Measurements from ENCODE around the gene PDPN.
"Not testable (repeated sequence)": the region's sequence is repeated elsewhere in the genome, so short reads cannot be mapped to it uniquely, and the experiment has no call there.

PDPN gene

GRCh38 chr1:13583595-13583965 lies at the start of gene PDPN:
PDPN (plus strand) TSS chr1:13583832; CDS start chr1:13584034, 202 bp downstream.
- no peak for DNase-seq (ENCODE audit: low read depth in 2 of 2)

DNA sequence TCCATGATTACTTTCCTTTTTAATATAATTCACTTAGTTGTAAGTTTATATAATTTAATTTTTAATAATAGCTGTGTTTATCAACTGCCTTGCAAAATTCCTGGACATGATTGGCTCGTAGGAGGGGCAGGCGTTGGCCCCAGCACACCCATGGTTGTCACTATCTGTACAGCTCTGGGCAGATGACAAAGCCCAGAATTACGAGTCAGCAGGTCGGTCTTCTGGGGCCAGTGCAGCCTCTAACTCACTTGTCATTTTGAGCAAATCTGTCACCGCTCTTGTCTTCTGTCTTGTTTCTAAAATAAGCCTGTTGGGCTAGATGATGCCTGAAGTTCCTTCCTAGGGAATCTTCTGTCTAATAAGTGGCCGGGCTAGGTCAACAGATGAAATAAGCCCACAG lies 48.4 kb upstream of the PDPN start:
- DNase-seq (ENCODE audit: low read depth in 2 of 2), result no peak

DNA sequence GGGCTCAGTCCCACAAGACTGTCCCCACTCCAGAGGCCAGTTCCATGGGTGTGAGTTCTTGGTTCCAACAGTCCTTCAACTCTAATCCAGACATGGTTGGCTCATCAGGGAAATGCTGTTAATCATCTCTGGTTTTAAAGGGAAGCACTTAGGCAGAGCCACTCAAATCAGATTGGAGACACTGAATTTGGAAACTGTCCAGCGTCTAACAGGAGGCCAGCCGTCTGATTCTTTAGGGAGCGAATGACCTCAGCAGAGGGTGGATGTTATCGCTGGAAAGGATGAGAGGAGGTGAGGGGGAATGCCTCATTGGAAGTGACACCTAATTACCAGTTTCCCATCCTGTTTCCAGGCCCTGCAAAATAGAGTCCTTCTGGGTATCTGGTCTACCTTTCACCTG lies 47.1 kb upstream of the PDPN start:
- DNase-seq (ENCODE audit: low read depth in 2 of 2), result no peak

GRCh38 chr1:13538832-13539231 lies 44.8 kb upstream of the PDPN start:
- DNase-seq (ENCODE audit: low read depth in 2 of 2), result no peak

GRCh38 chr1:13539683-13540082 lies 43.9 kb upstream of the PDPN start:
- DNase-seq (ENCODE audit: low read depth in 2 of 2), result no peak

- DNase-seq (ENCODE audit: low read depth in 2 of 2), result no peak
These were observed 42.8 kb upstream of the PDPN start for GRCh38 chr1:13540866-13541265.

- DNase-seq (ENCODE audit: low read depth in 2 of 2), result no peak
These were observed 42.0 kb upstream of the PDPN start for GRCh38 chr1:13541435-13542215.

DNA sequence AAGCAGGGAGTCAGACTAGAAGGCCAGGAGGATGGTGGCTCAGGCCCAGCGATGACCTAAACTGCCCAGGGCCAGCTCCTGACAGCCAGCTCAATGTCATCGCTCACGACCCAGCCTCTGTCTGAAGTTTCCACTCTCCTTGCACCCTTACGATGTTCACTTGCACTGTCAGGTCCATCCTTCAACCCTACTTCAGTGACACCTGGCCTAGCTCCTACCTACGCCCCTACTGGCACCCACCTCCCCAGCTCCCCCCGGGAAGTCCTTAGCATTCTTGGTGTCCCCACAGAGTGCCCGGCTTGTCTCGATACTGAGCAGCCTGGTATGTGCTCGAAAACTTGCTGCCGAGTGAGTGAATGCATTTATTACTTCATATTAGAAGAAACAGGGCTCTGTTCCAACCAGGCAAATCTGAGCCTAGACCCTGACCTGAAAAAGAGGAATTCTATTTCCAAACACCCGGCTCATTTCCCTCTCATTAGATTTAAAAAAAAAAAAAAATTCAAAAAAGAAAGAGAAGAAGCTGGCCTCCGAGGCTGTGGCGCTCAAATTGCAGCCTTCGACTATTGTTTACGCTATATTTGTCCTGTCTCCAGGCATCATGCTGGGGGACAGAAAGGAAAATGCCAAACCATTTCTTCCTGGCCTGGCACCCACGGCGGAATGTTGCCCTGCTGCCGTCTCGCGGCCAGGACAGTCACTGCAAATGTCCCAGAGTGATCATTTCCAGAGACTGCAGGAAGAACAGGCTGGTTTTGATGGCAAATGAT lies 40.0 kb upstream of the PDPN start:
- no peak for DNase-seq (ENCODE audit: low read depth in 2 of 2)

DNA sequence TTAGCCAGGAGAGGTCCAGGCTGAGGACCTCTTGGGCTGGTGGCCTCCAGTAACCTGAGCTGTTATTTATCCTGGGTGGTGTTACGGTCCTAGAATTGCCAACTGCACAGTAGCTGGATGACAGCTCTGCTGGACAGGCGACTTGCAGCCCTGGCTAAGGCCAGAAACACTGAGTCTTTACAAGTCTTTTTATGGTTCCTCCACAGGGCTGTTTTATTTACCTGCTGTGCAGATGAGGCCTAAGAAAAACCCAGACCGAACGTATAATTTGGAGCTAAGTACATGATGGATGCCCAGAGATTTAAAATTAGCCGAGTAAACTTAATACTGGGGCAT lies 39.4 kb upstream of the PDPN start:
- DNase-seq (ENCODE audit: low read depth in 2 of 2), result no peak

GRCh38 chr1:13546791-13547190 lies 36.8 kb upstream of the PDPN start:
- no peak for DNase-seq (ENCODE audit: low read depth in 2 of 2)

DNA sequence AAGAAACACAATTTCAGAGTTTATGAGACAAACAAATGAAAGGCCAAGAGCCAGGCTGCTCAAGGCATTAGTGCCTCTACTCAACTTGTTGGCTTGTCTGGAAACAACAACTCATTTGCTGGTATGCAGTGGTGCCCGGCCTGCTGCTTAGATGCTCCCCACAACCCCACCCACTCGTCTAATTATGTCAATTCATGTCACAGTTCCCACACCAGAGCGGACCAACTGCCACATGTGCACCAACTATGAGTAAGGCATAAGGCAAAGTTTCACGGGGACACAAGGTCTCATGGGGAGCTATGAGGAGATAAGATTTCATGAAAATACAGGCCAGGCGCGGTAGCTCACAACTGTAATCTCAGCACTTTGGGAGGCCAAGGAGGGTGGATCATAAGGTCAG lies 35.4 kb upstream of the PDPN start:
- no peak for DNase-seq (ENCODE audit: low read depth in 2 of 2)

- no peak for DNase-seq (ENCODE audit: low read depth in 2 of 2)
These were observed 34.6 kb upstream of the PDPN start for GRCh38 chr1:13549021-13549420.

DNA sequence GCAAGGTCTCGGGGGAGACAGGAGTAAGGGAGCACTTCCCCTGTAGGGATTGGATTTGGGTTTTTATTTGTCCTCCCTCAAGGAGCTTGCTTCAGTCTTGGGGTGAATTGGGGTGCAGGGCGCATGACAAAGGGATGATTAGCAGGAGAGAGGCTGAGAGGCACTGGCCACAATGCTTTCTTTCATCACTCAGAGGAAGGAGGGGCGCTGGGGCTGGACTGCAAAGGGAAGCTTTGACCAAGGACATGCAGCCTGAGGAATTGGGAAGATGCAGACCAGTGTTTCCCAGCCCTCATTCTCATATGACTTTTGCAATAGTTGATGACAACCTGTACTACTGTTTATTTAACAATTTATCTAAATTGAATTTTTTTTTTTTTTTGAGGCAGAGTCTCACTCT lies 34.1 kb upstream of the PDPN start:
- DNase-seq (ENCODE audit: low read depth in 2 of 2), result no peak

DNA sequence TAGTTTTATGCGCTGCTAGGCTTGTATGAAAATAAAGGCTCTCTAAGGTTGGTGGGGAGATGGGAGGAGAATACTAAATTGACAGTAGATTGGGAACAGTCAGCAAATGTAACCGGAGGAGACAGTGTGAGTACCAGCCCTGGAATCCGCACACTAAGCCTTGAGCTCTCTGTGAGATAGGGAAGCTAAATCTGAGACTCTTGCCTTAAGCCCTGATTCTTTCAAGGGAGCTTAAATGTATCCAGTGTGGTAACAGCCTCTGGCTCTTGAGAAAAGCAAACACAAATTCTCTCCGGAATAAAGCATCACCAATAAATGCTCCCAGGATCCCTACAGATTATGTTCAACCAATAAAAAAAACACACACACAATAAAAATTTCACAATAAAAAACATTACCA lies 33.0 kb upstream of the PDPN start:
- no peak for DNase-seq (ENCODE audit: low read depth in 2 of 2)

DNA sequence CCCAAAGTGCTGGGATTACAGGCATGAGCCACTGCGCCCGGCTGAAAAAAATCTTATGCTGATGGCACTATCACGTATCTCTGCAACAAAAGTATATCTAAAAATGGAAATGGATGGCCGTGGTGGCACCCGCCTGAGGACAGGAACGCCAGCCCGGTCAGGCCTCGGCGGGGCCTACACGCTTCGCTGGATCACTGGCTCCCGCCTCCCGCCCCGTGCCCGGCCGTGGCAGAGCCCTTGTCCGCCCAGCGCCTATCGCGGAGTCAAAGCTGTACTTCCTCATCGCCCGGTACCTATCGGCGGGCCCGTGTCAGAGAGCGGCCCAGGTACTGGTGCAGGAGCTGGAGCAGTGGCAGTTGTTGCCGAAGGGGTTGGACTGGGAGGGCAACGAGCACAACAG lies 28.8 kb upstream of the PDPN start:
- DNase-seq (ENCODE audit: low read depth in 2 of 2), result no peak

DNA sequence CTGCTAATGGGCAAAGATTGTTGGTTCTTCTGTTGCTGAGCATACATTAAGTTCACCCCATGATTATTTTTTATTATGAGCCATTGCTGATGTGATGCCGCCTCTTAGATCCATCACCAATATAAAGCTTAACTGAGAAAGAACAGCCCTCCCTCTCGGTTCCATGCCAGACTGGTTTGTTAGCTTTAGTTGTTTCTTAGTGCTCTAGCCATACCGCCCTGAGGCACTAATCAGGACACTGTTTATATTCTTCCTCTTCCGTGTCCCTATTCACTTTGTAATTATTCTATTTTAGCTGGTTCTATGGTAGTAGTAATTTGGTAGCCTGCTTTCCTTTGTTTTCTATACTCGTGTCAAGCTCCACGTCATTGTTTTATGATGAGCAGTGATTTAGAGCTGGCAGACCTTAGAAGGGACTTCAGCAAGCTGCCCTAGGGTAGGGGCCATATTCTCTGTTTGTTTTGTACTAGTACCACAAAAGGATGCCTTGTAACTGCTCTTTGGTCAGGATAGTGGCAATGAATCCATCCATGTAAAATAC lies 27.3 kb upstream of the PDPN start:
- no peak for DNase-seq (ENCODE audit: low read depth in 2 of 2)

DNA sequence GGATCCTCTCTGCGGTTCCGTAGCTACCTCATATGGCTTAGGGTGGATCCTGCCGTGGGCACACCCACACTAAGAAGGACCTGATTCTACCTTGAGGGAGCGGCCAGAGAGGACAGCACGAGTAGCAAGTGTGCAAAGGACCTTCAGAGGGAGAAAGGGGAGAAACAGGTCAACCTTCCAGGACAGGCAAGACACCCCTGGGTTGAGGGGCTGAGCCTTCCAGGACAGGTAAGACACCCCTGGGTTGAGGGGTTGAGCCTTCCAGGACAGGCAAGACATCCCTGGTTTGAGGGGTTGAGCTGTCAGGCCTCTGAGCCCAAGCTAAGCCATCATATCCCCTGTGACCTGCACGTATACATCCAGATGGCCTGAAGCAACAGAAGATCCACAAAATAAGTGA lies 23.1 kb upstream of the PDPN start:
- DNase-seq (ENCODE audit: low read depth in 2 of 2), result no peak

- not testable (repeated sequence) for DNase-seq (ENCODE audit: low read depth in 2 of 2)
These were observed 20.7 kb upstream of the PDPN start for GRCh38 chr1:13562981-13563380.

- DNase-seq (ENCODE audit: low read depth in 2 of 2), result no peak
These were observed 19.6 kb upstream of the PDPN start for GRCh38 chr1:13564073-13564472.

DNA sequence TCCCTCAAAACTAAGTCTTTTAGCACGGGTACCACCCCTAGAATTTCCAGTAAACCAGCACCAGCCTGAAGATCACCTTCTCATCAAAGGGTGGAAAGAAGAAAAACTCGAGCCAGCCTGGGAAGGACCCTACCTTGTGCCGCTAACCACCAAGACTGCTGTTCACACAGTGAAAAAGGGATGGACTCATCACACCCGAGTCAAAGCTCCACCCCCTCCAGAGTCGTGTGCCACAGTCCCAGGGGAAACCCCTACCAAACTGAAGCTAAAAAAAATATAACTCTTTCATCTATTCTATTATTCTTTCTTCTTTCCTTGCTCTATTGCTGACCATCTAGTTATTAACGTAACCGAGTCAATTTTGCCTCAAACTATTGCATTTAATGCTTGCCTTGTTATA lies 13.2 kb upstream of the PDPN start:
- DNase-seq (ENCODE audit: low read depth in 2 of 2), result not testable (repeated sequence)

GRCh38 chr1:13570924-13571323 lies 12.7 kb upstream of the PDPN start:
- no peak for DNase-seq (ENCODE audit: low read depth in 2 of 2)

GRCh38 chr1:13573586-13573985 lies 10.0 kb upstream of the PDPN start:
- no peak for DNase-seq (ENCODE audit: low read depth in 2 of 2)

DNA sequence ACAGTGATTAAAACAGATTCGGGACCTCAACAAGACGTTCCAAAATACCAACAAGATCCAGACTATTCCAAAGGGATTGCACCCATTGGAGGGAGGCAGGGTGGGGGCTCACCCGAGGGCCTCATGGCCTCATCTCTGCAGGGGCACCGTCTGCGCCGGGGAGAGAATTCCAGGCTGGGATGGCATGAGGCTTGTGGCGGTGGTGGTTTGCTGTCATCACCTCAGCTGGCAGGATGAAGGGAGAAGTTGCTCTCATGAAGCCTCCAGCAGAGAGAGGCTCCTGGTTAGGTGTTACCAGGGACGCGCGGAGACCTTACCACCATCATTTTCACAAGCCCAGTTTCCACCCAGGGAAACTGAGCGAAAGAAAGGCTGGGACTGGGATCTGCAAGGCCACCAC lies 6.7 kb upstream of the PDPN start:
- no peak for DNase-seq (ENCODE audit: low read depth in 2 of 2)
